Islet precursor cell (in vitro differentiated cells): ENCODE measurements around the gene PIM1.
A peak's percentile ranks its signal among the peaks of the same experiment; 100 is the strongest.

Experiments
- DNase-seq: peaks from one replicate; pipeline ENCODE4 v3.0.0-alpha.2; 2018

Gene PIM1

GRCh38 chr6:37138856-37139229, 31.1 kb upstream of the PIM1 start:
- no peak for DNase-seq

GRCh38 chr6:37139230-37139962, 30.6 kb upstream of the PIM1 start:
- DNase-seq: no peak

- DNase-seq: no peak
These were observed 29.8 kb upstream of the PIM1 start for GRCh38 chr6:37140145-37140544.

DNA sequence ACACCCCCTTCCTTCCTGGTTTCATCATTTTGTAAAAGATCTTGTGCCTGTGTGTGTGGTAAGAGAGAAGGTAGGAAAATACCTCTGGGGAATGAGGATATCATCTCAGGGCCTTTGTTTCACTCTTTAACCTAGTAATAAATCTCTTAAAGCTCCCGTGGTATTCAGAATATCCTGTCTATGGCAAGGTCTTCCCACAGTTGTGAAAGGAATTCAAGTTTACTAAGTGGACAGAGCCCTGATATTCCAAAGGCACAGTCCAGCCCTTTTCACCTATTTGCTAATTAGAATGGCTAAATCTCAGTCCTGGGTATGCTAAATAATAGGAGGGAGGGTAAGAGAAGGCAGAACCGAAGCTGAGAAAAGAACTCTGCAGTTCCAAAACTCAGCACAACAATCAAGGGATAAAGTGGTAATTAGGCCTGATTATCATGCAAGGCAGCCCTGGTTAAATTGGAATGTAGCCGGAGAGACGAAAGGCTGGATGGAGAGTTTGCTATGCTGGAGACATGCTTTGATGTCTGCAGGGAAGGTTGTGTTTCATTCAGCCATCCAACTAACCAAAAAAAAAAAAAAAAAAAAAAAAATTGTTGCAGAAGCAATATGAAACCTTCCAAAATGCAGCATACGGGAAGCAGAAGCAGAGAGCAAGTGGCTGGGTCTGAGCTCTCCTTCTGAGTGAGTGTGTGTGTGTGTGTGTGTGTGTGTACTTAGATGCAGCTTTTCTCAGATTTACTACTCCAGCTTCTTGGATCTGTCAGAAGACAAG, 28.5 kb upstream of the PIM1 start:
- peak; percentile 86 for DNase-seq

DNA sequence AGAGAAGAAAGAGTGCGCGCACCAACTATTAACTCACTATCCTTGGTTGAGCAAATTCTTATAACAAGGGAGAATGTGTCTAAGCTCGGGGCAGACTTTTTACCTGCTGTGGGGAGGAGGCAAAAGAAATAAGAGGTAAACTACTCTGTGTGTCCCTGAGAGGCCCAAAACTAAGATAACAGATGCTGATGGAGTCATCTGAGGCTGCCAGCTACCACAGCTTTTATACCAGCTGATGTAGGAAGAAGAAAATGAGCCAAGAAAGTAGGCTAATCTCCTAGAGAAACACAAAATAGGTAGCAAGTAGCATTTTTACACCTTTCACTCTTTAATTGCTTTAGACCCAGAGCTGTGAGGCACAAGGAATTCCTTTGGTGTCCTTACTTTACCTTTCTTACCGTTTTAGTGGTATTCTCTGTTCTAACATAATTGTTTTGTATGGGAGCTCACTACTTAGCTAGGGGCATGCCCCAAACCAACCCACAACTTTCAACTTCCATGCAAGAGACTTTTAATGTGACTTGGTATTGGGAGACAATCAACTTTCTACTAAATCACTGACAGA, 27.8 kb upstream of the PIM1 start:
- no peak for DNase-seq

- DNase-seq: no peak
These were observed 26.4 kb upstream of the PIM1 start for GRCh38 chr6:37143585-37143984.

GRCh38 chr6:37145443-37145842, 24.5 kb upstream of the PIM1 start:
- DNase-seq: no peak

GRCh38 chr6:37146735-37147157, 23.2 kb upstream of the PIM1 start:
- DNase-seq: no peak

GRCh38 chr6:37149745-37150144, 20.2 kb upstream of the PIM1 start:
- DNase-seq: no peak

- DNase-seq: no peak
These were observed 19.6 kb upstream of the PIM1 start for GRCh38 chr6:37150314-37150713.

- no peak for DNase-seq
These were observed 14.3 kb upstream of the PIM1 start for GRCh38 chr6:37155394-37156312.

- no peak for DNase-seq
These were observed 11.4 kb upstream of the PIM1 start for GRCh38 chr6:37158508-37158907.

GRCh38 chr6:37160922-37161778, 8.8 kb upstream of the PIM1 start:
- no peak for DNase-seq

- DNase-seq: no peak
These were observed 7.2 kb upstream of the PIM1 start for GRCh38 chr6:37162740-37163139.

- DNase-seq: no peak
These were observed 1.7 kb upstream of the PIM1 start for GRCh38 chr6:37168163-37168758.

DNA sequence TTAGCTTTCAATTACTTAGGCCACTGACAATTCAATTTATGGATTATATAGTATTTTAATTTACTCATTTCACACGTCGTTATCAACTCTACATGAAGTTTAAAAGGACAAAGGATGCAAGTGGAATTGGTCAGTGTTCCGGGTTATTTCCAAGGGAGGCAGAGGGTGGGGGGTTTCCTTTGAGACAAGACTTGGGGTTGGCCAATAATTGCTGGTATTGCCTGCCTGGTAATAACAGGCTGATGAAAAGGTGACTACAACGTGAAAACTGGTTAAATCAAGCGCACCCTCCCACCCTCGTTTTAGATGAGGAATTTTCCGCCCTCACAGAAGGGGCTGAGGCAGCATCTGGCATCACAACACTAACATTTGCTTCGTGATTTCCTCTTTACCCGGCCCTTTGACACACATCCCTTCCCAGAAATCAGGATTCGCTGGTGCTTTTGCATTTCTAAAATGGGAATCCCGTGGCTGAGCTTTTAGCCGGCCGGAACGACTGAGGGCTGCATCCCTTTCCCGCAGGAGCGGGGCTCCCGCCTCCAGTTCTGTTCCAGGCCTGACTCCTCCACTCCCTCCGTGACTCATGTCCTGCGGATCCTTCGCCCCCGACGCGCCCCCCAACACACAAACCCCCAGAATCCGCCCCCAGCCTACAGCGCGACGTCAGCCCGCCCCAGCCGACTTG, 999 bp upstream of the PIM1 start:
- DNase-seq: no peak

- DNase-seq: peak; percentile 83
These were observed 585 bp downstream of the PIM1 start for GRCh38 chr6:37170273-37171200.

GRCh38 chr6:37171201-37171969, 1.4 kb downstream of the PIM1 start:
- peak; percentile 70 for DNase-seq
